ENCODE results near the gene CFL1. TPM values are rescaled to one million over a fixed set of nuclear protein-coding genes. Genes with fewer than 3 reads are reported as not detected.
A peak's percentile ranks its signal among the peaks of the same experiment; 100 is the strongest.

Gene CFL1
- total and polyA plus RNA-seq, 8 donors = 389 to 1,430 (median 667) TPM

DNA sequence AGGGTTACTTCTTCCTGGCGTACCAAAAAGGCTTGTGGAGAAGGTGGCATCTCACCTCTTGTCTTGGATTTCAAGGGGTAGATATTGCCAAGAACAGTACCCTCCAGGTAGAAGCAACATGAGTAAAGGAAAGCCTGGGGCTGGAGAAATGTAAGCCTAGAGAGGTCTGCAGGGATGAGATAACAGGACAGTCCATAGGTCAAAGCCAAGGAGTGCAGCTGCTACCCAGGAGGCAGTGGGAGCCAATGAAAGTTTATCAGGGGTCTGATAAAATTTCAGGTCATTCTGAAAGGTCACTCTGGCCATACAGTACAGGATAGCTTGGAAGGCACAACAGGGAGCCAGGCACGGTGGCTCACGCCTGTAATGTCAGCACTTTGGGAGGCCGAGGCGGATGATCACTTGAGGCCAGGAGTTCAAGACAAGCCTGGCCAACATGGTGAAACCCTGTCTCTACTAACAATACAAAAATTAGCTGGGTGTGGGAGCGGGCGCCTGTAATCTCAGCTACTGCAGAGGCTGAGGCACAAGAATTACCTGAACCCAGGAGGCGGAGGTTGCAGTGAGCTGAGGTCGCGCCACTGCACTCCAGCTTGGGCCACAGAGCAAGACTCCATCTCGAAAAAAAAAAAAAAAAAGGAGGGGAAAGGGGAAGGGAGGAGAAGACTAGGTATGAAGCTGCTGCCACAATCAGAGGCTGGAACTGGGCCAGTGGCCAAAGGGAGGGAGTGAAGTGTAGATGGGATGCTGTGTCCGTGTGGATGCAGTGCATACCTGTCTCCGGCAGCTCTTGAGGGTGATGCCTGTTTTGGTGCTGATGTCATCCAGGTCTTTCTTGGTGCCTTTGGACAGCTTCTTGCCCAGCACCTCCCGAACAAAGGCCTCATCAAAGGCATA, 29.1 kb upstream of the CFL1 start:
- Histone ChIP-seq H3K36me3 (peaks cover 20 to 45% (median 42%) of the 10 kb centered on the region in 4 donors), H3K27me3 (no peaks in the 10 kb centered on the region), H3K27ac (peak overlapping the region in 4 of 5 donors; percentile 94 to 98 (median 96)), H3K9me3 (no peaks in the 10 kb centered on the region), H3K4me3 (peak overlapping the region; percentile 60 to 83 (median 80)), H3K4me1 (peaks cover 52 to 72% (median 67%) of the 10 kb centered on the region in 4 donors)
- WGBS, 5 donors = 69 to 82% (median 76%) methylated on average over 14 of the region's 14 CpGs
- DNase-seq = no peak
- TF ChIP-seq, protein P1, sequence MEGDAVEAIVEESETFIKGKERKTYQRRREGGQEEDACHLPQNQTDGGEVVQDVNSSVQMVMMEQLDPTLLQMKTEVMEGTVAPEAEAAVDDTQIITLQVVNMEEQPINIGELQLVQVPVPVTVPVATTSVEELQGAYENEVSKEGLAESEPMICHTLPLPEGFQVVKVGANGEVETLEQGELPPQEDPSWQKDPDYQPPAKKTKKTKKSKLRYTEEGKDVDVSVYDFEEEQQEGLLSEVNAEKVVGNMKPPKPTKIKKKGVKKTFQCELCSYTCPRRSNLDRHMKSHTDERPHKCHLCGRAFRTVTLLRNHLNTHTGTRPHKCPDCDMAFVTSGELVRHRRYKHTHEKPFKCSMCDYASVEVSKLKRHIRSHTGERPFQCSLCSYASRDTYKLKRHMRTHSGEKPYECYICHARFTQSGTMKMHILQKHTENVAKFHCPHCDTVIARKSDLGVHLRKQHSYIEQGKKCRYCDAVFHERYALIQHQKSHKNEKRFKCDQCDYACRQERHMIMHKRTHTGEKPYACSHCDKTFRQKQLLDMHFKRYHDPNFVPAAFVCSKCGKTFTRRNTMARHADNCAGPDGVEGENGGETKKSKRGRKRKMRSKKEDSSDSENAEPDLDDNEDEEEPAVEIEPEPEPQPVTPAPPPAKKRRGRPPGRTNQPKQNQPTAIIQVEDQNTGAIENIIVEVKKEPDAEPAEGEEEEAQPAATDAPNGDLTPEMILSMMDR (IDR thresholded peaks at IDR 0.05) = no peak
- TF ChIP-seq POLR2AphosphoS5 (IDR thresholded peaks at IDR 0.05) (no peak), EP300 (IDR thresholded peaks at IDR 0.05) (no peak), POLR2A (IDR thresholded peaks at IDR 0.05) (no peak)
- intact Hi-C loops (cut with DNase I; ENCODE audit: low total_unique reads) = no loop called here

DNA sequence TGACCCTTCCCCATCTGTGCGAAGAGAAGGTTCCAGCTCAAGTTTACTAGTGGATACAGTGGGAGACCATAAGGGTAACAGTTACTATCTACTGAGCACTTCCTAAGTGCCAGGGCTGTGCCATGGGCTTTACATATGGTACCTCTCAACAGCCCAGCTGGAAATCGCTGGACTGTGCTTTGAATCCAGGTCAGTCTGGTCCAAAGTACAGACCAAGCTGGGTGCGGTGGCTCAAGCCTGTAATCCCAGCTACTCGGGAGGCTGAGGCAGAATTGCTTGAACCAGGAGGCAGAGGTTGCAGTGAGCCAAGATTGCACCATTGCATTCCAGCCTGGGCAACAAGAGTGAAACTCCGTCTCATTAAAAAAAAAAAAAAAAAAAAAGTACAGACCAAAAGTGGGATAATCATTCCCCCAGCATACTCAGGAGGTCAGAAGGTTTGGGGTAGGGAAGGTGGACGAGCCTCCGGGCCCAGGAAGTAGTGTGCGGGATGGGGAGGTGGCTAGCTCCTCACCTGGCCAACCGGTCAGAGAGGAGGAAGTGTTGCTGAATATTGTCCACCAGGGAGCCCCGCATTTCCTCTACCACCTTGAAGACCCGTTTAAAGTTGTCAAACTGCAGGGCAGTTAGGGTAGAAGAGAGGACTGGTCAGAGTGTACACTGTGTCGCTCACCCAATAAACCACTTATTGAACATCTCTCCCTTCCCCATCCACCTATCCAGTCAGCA, 28.0 kb upstream of the CFL1 start:
- no peak for DNase-seq
- 79 to 90% (median 87%) methylated on average over 11 to 12 of the region's 12 CpGs for WGBS, 5 donors
- no peak for TF ChIP-seq POLR2AphosphoS5 (IDR thresholded peaks at IDR 0.05)
- TF ChIP-seq, protein P1 (IDR thresholded peaks at IDR 0.05) = no peak
- no peak for TF ChIP-seq EP300 (IDR thresholded peaks at IDR 0.05)
- TF ChIP-seq POLR2A (IDR thresholded peaks at IDR 0.05) = no peak
- H3K36me3 ChIP-seq = peaks cover 20 to 54% (median 45%) of the 10 kb centered on the region in 4 donors
- H3K27me3 ChIP-seq = no peaks in the 10 kb centered on the region
- H3K27ac ChIP-seq = peak overlapping the region in 3 of 5 donors; percentile 27 to 98 (median 94)
- peaks cover 41 to 61% (median 56%) of the 10 kb centered on the region in 4 donors for H3K4me1 ChIP-seq
- no peaks in the 10 kb centered on the region for H3K9me3 ChIP-seq
- intact Hi-C loops (cut with DNase I; ENCODE audit: low total_unique reads) = no loop called here
- no peak overlapping the region for H3K4me3 ChIP-seq

DNA sequence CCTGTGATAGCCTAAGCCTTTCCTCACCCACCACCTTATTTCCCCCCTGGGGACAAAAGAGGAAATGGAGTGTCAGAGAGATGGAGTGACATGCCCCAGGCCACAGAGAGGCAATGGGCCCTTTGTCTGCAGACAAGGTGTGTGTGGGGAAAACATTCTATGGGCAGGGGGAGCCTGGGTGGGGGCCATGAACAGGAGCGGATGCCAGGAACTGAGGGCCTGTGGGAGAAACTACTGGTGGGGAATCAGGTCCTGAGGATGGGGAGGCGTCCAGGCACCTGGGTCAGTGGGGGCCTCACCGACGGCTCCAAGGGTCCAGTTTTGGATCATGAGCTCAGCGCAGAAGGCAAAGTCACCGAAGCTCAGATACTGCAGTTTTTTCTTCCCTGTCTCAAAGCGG, 27.3 kb upstream of the CFL1 start:
- H3K27ac ChIP-seq = peak overlapping the region in 2 of 5 donors; percentile 10 to 17

More for the DNA sequence above, 27.3 kb upstream of the CFL1 start:
- no peak for DNase-seq
- Histone ChIP-seq H3K9me3 (no peaks in the 10 kb centered on the region), H3K4me1 (peaks cover 37 to 58% (median 52%) of the 10 kb centered on the region in 4 donors), H3K27me3 (no peaks in the 10 kb centered on the region), H3K36me3 (peaks cover 20 to 54% (median 45%) of the 10 kb centered on the region in 4 donors), H3K4me3 (no peak overlapping the region)
- TF ChIP-seq POLR2A (IDR thresholded peaks at IDR 0.05) (no peak), EP300 (IDR thresholded peaks at IDR 0.05) (no peak), POLR2AphosphoS5 (IDR thresholded peaks at IDR 0.05) (no peak)
- TF ChIP-seq, protein P1 (IDR thresholded peaks at IDR 0.05) = no peak
- 89 to 95% (median 93%) methylated on average over 7 of the region's 7 CpGs for WGBS, 5 donors
- intact Hi-C loops (cut with DNase I; ENCODE audit: low total_unique reads) = no loop called here
